Measurements from ENCODE around the gene PRSS27.

The PRSS27 gene

DNA sequence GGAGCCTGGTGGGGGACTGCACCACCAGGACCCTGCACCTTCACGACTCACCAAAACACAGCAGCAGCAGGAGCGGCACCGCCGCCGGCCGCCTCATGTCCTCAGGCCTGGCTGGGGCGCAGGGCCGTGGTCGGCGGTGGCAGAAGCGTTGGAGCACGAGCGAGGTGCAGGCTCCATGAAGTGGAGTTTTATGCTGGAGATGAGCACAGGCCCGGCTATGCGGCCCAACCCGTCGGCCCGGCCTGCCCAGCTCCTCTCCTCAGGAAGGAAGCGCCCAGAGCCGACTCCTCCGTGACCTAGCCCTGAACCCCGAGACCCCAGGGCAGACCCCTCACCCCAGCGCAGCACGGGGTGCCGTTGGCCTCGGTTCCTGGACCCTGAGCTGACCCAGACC lies at the start of gene PRSS27:
PRSS27 (minus strand) TSS at position 161 of the 394 bp plus-strand sequence; CDS start at position 97, 64 bp downstream.
- no peak for DNase-seq (ENCODE audit: low read depth)

DNA sequence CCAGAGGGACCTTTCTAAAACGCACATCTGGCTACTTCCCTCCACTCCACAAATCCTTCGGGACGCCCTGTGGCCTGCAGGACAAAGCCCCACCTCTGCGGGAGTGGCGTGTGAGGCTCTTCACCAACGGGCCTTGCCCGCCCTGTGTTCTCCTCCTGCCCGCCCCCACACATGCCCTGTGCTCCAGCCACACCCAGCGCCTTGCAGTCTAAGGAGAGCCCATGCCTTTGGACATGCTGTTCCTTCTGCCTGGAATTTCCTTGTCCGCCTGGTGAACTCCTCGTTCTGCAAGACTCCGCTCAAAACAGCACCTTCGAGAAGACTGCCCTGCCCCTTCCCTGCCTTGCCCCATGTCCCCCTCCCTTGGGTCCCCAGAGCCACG lies 49.6 kb upstream of the PRSS27 start:
- DNase-seq (ENCODE audit: low read depth) = no peak

DNA sequence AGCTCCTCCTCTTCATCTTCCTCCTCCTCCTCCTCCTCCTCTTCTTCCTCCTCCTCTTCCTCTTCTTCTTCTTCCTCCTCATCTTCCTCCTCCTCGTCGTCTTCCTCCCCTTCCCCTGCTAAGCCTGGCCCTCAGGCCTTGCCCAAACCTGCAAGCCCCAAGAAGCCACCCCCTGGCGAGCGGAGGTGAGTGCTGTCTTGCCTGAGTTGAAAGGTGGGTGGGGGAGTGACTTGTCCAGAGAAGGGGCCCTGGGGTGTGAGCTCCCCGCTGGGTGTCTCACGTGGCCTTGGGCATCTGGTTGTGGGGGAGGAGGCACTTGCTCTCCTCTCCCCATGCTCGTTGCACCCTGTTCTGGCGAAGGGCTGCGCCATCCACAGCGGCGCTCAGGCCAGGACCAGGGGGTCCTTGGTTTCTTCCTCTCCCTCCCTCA lies 49.1 kb upstream of the PRSS27 start:
- DNase-seq (ENCODE audit: low read depth) = no peak

DNA sequence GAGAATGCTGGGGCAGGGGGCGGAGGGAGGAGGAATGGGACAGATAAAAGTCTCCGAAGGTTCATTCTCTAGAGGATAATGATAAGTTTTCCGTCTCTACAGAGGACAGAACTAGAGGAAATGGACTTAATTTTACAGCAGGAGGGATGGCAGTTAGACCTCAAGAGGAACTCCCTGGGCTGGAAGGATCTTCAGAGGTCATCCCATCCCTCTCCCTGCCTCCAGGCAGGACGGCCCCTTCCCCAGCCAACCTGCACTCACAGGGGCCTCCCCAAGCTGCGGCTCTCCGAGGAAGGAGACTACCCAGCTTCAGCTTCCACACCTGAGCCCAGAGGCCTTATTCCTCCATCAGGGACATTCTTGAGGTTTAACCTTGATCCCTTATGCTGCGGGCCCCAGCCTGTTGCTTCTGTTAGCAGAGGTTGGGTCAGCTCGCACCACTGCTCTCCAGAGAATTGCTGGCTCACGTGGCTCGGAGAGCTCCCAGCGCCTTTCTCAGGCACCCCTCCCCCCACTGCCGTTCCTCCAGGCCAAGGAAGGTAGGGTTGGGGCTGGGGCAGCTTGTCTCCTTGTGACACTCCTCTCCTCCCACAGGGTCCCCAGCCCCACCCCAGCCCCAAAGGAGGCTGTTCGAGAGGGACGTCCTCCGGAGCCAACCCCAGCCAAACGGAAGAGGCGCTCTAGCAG lies 48.5 kb upstream of the PRSS27 start:
- DNase-seq (ENCODE audit: low read depth) = no peak

DNA sequence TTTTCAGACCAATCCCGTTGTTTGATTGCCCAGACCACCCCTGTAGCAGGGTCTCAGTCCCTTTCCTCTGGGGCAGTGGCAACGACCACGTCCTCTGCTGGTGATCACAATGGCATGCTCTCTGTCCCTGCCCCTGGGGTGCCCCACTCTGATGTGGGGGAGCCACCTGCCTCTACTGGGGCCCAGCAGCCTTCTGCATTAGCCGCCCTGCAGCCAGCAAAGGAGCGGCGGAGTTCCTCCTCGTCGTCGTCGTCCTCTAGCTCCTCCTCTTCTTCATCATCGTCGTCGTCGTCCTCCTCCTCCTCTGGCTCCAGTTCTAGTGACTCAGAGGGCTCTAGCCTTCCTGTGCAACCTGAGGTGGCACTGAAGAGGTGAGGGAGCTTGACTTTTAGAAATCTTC lies 47.9 kb upstream of the PRSS27 start:
- DNase-seq (ENCODE audit: low read depth) = no peak

DNA sequence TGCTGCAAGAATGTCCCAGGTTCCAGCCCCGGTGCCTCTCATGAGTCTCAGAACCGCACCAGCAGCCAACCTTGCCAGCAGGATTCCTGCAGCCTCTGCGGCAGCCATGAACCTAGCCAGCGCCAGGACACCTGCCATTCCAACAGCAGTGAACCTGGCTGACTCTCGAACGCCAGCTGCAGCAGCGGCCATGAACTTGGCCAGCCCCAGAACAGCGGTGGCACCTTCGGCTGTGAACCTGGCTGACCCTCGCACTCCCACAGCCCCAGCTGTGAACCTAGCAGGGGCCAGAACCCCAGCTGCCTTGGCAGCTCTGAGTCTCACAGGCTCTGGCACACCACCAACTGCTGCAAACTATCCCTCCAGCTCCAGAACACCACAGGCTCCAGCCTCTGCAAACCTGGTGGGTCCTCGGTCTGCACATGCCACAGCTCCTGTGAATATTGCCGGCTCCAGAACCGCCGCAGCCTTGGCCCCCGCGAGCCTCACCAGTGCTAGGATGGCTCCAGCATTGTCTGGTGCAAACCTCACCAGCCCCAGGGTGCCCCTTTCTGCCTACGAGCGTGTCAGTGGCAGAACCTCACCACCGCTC lies 47.2 kb upstream of the PRSS27 start:
- no peak for DNase-seq (ENCODE audit: low read depth)

DNA sequence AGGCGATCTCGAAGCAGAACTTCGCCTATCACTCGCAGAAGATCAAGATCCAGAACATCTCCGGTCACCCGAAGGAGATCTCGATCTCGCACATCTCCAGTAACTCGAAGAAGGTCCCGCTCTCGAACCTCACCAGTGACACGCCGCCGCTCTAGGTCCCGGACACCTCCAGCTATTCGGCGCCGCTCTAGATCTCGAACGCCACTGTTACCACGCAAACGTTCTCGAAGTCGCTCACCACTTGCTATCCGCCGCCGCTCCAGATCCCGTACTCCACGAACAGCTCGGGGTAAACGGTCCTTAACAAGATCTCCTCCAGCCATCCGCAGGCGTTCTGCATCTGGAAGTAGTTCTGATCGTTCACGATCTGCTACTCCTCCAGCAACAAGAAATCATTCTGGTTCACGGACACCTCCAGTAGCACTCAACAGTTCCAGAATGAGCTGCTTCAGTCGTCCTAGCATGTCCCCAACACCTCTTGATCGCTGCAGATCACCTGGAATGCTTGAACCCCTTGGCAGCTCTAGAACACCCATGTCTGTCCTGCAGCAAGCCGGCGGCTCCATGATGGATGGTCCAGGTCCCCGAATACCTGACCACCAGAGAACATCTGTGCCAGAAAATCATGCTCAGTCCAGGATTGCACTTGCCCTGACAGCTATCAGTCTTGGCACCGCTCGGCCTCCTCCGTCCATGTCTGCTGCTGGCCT lies 46.6 kb upstream of the PRSS27 start:
- no peak for DNase-seq (ENCODE audit: low read depth)

DNA sequence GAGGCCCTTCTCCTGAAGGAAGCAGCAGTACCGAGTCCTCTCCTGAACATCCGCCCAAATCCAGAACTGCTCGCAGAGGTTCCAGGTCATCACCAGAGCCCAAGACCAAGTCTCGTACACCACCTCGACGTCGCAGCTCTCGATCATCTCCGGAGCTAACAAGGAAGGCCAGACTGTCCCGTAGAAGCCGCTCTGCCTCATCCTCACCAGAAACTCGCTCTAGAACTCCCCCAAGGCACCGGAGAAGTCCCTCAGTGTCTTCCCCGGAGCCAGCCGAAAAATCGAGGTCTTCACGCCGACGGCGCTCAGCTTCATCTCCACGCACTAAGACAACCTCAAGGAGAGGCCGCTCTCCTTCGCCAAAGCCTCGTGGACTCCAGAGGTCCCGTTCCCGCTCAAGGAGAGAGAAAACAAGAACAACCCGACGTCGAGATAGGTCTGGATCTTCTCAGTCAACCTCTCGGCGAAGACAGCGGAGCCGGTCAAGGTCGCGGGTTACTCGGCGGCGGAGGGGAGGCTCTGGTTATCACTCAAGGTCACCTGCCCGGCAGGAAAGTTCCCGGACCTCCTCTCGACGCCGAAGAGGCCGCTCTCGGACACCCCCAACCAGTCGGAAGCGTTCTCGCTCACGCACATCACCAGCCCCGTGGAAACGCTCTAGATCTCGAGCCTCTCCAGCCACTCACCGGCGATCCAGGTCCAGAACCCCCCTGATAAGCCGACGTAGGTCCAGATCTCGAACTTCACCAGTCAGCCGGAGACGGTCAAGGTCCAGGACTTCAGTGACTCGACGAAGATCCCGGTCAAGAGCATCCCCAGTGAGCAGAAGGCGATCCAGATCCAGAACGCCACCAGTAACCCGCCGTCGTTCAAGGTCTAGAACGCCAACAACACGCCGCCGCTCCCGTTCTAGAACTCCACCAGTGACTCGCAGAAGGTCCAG lies 45.7 kb upstream of the PRSS27 start:
- DNase-seq (ENCODE audit: low read depth) = no peak

DNA sequence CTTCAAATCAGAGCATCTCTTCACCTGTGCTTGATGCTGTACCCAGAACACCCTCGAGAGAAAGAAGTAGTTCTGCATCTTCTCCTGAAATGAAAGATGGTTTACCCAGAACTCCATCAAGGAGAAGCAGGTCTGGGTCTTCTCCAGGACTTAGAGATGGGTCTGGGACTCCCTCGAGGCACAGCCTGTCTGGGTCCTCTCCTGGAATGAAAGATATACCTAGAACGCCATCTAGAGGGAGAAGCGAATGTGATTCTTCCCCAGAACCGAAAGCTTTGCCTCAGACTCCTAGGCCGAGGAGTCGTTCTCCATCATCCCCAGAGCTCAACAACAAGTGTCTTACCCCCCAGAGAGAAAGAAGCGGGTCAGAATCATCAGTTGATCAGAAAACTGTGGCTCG lies 44.7 kb upstream of the PRSS27 start:
- no peak for DNase-seq (ENCODE audit: low read depth)

DNA sequence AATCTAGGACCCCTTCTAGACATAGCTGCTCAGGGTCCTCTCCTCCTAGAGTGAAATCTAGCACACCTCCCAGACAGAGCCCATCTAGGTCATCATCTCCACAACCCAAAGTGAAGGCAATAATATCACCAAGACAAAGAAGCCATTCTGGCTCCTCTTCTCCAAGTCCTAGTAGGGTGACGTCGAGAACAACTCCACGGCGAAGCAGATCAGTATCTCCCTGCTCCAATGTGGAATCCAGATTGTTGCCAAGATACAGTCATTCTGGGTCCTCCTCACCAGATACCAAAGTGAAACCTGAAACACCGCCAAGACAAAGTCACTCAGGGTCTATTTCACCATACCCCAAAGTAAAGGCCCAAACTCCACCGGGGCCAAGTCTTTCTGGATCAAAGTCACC lies 43.1 kb upstream of the PRSS27 start:
- no peak for DNase-seq (ENCODE audit: low read depth)

DNA sequence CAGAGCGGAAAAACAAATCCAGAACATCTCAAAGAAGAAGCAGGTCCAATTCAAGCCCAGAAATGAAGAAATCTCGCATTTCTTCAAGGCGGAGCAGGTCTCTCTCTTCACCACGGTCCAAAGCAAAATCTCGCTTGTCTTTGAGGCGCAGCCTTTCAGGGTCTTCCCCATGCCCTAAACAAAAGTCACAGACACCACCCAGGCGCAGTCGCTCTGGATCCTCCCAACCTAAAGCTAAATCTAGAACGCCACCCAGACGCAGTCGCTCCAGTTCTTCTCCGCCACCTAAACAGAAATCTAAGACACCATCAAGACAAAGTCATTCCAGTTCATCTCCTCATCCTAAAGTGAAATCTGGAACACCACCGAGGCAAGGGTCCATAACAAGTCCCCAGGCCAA lies 42.7 kb upstream of the PRSS27 start:
- DNase-seq (ENCODE audit: low read depth) = no peak

DNA sequence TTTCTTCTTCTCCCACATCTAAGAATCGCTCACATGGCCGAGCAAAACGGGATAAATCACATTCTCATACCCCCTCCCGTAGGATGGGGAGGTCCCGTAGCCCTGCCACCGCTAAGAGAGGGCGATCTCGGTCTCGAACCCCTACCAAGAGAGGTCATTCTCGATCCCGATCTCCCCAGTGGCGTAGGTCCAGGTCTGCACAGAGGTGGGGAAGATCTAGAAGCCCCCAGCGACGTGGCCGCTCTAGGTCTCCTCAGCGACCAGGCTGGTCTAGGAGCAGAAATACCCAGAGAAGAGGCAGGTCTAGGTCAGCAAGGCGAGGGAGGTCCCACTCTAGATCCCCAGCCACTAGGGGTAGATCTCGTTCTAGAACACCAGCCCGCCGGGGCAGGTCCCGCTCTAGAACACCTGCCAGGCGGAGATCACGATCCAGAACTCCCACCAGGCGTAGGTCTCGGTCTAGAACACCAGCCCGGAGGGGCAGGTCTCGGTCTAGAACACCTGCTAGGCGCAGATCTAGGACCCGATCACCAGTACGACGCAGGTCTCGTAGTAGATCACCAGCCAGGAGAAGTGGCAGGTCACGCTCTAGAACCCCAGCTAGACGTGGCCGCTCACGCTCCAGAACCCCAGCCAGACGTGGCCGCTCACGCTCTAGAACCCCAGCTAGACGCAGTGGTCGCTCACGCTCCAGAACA lies 42.0 kb upstream of the PRSS27 start:
- DNase-seq (ENCODE audit: low read depth) = no peak

DNA sequence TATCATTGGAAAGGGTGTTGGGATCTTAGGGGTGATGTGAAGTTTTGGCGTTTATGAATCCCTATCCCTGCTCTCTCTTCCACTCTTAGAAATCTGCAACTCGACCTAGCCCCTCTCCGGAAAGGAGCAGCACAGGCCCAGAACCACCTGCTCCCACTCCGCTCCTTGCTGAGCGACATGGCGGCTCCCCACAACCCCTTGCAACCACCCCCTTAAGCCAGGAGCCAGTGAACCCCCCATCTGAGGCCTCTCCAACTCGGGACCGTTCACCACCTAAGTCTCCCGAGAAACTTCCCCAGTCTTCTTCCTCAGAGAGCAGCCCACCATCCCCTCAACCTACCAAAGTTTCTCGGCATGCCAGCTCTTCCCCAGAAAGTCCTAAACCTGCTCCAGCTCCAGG lies 41.4 kb upstream of the PRSS27 start:
- no peak for DNase-seq (ENCODE audit: low read depth)

DNA sequence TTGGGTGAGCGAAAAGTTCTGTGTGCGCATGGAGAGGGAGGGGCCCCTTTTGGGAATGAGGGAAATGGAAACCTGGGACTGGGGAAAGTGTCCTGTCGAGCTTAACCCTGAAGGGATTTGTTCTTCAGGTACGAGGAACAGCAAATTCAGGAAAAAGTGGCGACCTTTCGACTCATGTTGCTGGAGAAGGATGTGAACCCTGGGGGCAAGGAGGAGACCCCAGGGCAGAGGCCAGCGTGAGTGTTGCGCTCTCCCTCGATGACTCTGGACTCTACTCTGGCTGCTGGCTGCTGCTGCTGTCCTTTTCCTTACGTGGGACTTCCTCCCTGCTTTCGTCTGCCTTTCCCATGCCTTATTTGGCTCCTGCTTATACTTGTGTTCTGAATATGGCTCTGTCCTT lies 37.3 kb upstream of the PRSS27 start:
- DNase-seq (ENCODE audit: low read depth) = no peak

DNA sequence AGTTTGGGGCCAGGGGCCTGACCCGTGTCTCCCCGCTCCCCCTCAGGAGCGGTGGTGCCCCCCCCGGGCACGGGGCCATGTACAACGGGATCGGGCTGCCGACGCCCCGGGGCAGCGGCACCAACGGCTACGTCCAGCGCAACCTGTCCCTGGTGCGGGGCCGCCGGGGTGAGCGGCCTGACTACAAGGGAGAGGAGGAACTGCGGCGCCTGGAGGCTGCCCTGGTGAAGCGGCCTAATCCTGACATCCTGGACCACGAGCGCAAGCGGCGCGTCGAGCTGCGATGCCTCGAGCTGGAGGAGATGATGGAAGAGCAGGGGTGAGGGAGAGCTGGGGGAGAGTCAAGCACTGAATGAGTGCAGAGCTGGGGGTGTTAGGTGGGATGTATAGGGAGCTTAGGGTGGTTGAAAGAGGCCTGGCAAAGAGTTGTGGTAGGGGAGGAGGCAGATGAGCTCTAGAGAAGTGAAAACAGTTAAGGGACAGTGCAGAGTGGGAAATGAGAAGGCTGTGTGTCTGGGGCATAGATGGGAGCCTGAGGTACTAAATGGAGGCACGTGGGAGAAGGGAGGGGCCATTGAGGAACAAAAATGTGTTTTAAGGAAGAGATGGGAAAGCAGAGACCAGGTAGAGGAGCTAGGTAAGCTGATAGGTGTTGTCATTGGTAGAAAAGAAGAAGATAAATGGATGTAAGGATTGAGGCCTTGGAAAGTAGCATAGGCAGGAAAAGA lies 36.4 kb upstream of the PRSS27 start:
- DNase-seq (ENCODE audit: low read depth) = no peak

DNA sequence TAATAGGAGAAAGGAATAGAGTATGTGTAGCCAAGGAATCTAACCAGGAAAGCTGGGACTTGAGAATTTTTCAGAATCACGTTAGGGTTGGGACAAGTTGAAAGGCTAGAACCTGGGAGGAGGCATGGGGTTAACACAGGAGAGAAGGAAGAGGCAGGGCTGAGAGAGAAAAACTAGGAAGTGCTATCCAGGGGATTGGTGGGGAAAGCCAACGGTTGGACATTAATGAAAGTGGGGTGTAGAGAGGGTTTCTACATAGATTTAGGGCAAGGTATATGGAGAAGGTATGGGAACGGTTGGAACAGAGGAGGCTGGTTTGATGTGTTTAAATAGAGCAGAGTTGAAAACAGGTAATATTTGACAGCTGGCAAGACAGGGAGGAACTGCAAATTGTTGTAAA lies 35.1 kb upstream of the PRSS27 start:
- DNase-seq (ENCODE audit: low read depth) = no peak

DNA sequence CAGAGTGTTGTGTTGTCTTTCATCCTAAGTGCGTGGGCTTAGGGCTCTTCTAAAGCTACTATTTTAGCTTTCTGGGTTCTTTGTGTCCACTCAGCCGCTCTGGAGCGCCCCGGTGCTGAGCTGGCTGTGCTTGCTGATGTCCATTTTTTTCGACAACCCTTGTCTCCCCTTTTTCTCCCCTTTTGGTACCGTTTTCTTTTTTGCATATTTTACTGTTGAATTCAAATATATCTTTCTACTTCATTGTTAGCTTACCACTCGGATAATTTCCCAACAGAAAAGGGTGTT lies 33.7 kb upstream of the PRSS27 start:
- no peak for DNase-seq (ENCODE audit: low read depth)

DNA sequence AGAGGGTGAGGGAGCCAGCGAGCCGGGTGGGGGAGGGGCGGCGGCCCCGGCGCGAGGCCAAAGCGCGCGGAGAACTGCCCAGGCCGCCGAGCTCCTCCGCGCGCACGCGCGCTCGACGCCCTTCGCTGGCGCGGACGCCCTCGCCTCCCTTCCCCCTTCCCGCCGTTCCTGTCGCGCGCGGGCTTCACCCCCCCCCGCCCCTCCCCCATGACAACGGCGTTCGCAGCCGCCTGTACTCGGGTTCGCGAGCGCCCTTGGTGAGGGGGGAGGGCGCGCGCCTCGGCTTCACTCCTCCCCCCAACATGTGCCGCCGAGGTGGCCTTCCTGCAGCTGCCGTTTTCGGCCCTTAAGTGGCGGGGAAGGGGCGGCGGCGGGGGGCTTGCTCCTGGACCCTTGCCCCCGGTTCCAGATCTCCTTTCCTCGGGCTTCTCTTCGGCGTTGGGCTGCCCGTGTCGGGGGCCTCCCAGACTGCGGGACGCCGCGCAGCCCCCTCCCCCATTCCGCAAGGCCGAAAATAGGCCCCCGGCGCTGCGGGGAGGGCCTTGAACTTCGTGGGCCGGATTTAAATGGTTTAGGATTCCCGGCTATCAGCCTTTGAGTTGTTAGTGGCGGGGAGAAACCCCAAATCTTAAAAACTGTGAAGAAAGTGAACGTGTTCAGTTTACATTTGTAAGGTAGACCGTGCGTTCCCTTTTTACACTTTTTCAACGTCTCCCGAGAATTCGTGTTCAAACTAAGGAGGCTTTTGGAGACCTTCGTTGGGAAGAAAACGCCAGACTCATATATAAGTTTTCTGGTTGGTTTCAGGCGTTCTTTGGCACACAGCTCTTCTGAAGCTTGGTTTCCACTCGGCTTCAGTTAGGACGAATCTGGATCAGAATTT lies 33.1 kb upstream of the PRSS27 start:
- DNase-seq (ENCODE audit: low read depth) = peak; percentile 36

DNA sequence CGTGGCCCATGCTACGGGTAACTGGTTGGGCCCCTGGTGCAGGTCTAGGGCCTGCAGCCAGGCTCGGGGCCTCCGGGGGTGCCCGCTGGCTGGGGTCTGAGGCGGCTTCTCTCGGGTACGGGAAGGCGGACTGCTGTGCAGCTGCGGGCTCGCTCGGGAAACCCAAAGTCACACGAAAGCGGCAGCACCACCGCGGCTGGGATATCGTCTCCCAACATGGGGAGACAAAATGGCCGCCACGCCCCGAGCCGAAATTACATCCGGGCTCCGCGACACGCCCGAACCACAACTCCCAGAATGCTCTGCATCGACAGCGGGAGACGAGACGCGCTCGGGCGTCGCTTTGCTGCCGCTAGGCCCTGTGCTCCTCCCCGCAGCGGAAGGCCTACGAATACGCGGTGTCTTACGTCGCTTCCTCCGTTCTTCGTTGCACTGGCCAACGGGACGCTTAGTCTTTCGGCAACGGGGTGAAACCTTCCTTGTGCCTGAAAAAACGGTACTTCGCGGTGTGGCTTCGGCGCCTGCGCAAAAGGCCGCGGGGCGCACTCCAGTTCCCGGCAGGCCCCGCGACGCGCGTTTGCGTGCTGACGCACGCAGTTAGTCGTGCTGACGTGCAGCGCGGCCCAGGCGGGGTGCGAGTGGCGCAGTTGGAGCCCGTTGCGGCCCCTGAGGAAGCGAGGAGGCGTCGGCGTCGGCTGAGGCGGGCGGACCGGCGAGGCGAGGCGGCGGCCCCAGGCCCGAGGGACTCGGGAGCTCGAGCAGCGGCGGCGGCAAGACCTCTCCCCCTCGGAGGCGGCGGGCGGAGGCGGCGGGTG lies 32.2 kb upstream of the PRSS27 start, which contains the start of gene SRRM2:
SRRM2 (plus strand) TSS at position 604 of the 815 bp plus-strand sequence. CDS start 3,727 bp downstream, outside the sequence.
- peak; percentile 91 for DNase-seq (ENCODE audit: low read depth)
